ENCODE data around the gene ST3GAL6. TPM values are rescaled to one million over a fixed set of nuclear protein-coding genes. Genes with fewer than 3 reads are reported as not detected.

ST3GAL6 gene
- total and polyA plus RNA-seq, 2 of the 13 experiments (the other 11 are each of a cell fraction or from before 2014, with no cell fraction given), result 17.5 to 23.2 TPM

DNA sequence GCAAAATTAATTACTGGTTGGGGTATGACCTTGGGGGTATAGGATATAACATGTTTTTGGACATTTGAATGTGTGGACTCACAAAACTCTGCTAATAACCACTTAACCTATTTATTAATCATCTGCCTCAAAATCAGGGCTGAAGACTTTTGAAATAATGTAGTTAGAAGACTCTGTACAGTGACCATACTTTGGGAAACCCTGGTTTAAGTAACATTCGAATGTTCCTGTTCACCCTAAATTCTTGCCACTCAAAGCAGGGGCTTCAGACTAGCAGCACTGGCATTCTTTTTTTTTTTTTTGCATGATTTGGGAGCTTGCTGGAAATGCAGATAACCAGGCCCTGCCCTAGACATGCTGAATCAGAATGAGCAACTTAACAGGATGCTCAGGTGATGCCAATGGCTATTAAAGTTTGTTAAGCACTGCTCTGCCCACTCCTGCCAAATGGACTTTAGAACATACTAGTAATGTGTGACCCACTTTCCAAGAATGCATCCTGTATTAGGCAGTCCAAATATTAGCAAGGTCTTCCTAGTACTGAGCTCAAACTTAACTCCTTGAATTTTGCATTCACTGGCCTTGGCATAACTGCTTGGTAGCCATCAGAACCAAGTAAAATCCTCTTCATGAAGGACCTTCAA is 12.7 kb upstream of the ST3GAL6 start (continued):
- TF ChIP-seq ZNF414 (CRISPR knock-in tag; IDR thresholded peaks at IDR 0.05) (no peak), GRHL1 (CRISPR knock-in tag; conservative IDR thresholded peaks at IDR 0.05) (no peak), BRF2 (CRISPR knock-in tag; IDR thresholded peaks at IDR 0.05) (no peak), ZBTB26 (CRISPR knock-in tag; IDR thresholded peaks at IDR 0.05; ENCODE audit: borderline replicate concordance) (no peak), GATAD2A (CRISPR knock-in tag; IDR thresholded peaks at IDR 0.05) (0 out of 2 replicates have a peak, but pooled peaks have one; percentile 20), ZNF30 (CRISPR knock-in tag; IDR thresholded peaks at IDR 0.05) (no peak), HNF4G (IDR thresholded peaks at IDR 0.05; ENCODE audit: borderline replicate concordance, low read depth, low read length) (peak; percentile 11; the same call in 1 of the 2 replicates), HNF4G (CRISPR knock-in tag; IDR thresholded peaks at IDR 0.05; ENCODE audit: borderline replicate concordance, low read depth) (no peak), HIC2 (CRISPR knock-in tag; IDR thresholded peaks at IDR 0.05; ENCODE audit: low read depth) (peak; percentile 64; the same call in 1 of the 2 replicates), ZBTB21 (CRISPR knock-in tag; IDR thresholded peaks at IDR 0.05) (no peak), BCL6 (CRISPR knock-in tag; IDR thresholded peaks at IDR 0.05) (peak; percentile 87)
- TF ChIP-seq, protein P1, sequence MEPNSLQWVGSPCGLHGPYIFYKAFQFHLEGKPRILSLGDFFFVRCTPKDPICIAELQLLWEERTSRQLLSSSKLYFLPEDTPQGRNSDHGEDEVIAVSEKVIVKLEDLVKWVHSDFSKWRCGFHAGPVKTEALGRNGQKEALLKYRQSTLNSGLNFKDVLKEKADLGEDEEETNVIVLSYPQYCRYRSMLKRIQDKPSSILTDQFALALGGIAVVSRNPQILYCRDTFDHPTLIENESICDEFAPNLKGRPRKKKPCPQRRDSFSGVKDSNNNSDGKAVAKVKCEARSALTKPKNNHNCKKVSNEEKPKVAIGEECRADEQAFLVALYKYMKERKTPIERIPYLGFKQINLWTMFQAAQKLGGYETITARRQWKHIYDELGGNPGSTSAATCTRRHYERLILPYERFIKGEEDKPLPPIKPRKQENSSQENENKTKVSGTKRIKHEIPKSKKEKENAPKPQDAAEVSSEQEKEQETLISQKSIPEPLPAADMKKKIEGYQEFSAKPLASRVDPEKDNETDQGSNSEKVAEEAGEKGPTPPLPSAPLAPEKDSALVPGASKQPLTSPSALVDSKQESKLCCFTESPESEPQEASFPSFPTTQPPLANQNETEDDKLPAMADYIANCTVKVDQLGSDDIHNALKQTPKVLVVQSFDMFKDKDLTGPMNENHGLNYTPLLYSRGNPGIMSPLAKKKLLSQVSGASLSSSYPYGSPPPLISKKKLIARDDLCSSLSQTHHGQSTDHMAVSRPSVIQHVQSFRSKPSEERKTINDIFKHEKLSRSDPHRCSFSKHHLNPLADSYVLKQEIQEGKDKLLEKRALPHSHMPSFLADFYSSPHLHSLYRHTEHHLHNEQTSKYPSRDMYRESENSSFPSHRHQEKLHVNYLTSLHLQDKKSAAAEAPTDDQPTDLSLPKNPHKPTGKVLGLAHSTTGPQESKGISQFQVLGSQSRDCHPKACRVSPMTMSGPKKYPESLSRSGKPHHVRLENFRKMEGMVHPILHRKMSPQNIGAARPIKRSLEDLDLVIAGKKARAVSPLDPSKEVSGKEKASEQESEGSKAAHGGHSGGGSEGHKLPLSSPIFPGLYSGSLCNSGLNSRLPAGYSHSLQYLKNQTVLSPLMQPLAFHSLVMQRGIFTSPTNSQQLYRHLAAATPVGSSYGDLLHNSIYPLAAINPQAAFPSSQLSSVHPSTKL (CRISPR knock-in tag; IDR thresholded peaks at IDR 0.05), result 0 out of 2 replicates have a peak, but pooled peaks have one; percentile 53
